Keratinocyte (primary cell): ENCODE results near the gene CYP2U1. TPM values are rescaled to one million over a fixed set of nuclear protein-coding genes. Genes with fewer than 3 reads are reported as not detected.

Experiments used
- DNase-seq: peaks from one replicate; pipeline ENCODE4 v3.0.0-alpha.2; 2011; ENCODE audit warnings: low read depth, missing footprints, low spot score
- FAIRE-seq: peaks from 2 replicates; lab custom pipeline; 2011; peaks lifted over from hg19 to GRCh38; lab: Jason Lieb, UNC
- H2AFZ ChIP-seq: 2 replicates; pipeline ENCODE4 v1.6.0; 2012; ENCODE audit warnings: low read length, control low read depth, inconsistent platforms; ENCODE audit not compliant: control insufficient read depth
- H3K27ac ChIP-seq: 2 replicates; pipeline ENCODE4 v1.5.1; 2011; ENCODE audit warnings: low read length; ENCODE audit not compliant: control insufficient read depth, insufficient read depth
- H3K27me3 ChIP-seq: 3 replicates; pipeline ENCODE4 v1.6.0; 2011; ENCODE audit warnings: low read length; ENCODE audit not compliant: control insufficient read depth, insufficient read depth; ENCODE audit errors: extremely low read depth
- H3K36me3 ChIP-seq, 2 experiments: 2 replicates in 1 of 2; 3 replicates in 1 of 2; pipeline ENCODE4 v1.5.1; 2011; ENCODE audit warnings: low read length in 2 of 2, mild to moderate bottlenecking in 1 of 2; ENCODE audit not compliant: control insufficient read depth in 2 of 2, insufficient read depth in 2 of 2; ENCODE audit errors: extremely low read depth in 1 of 2
- H3K4me1 ChIP-seq: 3 replicates; pipeline ENCODE4 v1.5.1; 2011; ENCODE audit warnings: low read length; ENCODE audit not compliant: control insufficient read depth, insufficient read depth; ENCODE audit errors: extremely low read depth
- H3K4me2 ChIP-seq: 3 replicates; pipeline ENCODE4 v1.6.0; 2011; ENCODE audit warnings: low read depth, low read length; ENCODE audit not compliant: control insufficient read depth, insufficient read depth; ENCODE audit errors: extremely low read depth
- H3K4me3 ChIP-seq, 3 experiments: fragments of 200-600 bp in 1 of 3; sonication (generic) in 1 of 3; 2 replicates in 2 of 3; 3 replicates in 1 of 3; pipeline ENCODE4 v1.5.1; 2011 to 2016; ENCODE audit warnings: low read length in 3 of 3, mild to moderate bottlenecking in 3 of 3, control low read depth in 2 of 3, inconsistent platforms in 1 of 3, low read depth in 1 of 3, mixed read lengths in 1 of 3, mixed run types in 1 of 3, moderate library complexity in 1 of 3; ENCODE audit not compliant: control insufficient read depth in 2 of 3, insufficient read depth in 2 of 3; ENCODE audit errors: extremely low read depth in 1 of 3
- H3K79me2 ChIP-seq: 2 replicates; pipeline ENCODE4 v1.6.0; 2012; ENCODE audit warnings: low read length; ENCODE audit not compliant: control insufficient read depth, insufficient read depth
- H3K9ac ChIP-seq: 3 replicates; pipeline ENCODE4 v1.6.0; 2011; ENCODE audit warnings: low read length; ENCODE audit not compliant: control insufficient read depth, insufficient read depth; ENCODE audit errors: extremely low read depth
- H3K9me1 ChIP-seq: 3 replicates; pipeline ENCODE4 v1.6.0; 2011; ENCODE audit warnings: low read length; ENCODE audit not compliant: control insufficient read depth, insufficient read depth; ENCODE audit errors: extremely low read depth
- H3K9me3 ChIP-seq: 2 replicates; pipeline ENCODE4 v1.5.1; 2012; ENCODE audit warnings: low read depth, low read length; ENCODE audit not compliant: control insufficient read depth
- H4K20me1 ChIP-seq: 3 replicates; pipeline ENCODE4 v1.6.0; 2011; ENCODE audit warnings: low read length; ENCODE audit not compliant: control insufficient read depth, insufficient read depth; ENCODE audit errors: extremely low read depth
- CTCF ChIP-seq, 3 experiments: IDR thresholded peaks in 1 of 3; conservative IDR thresholded peaks in 1 of 3; optimal IDR thresholded peaks in 1 of 3; 2 replicates in 2 of 3; 3 replicates in 1 of 3; pipeline versions ENCODE3 to v1.5.1; 2011; ENCODE audit warnings: low read length in 3 of 3, mild to moderate bottlenecking in 3 of 3, moderate library complexity in 2 of 3, control low read depth in 1 of 3, inconsistent platforms in 1 of 3; ENCODE audit not compliant: insufficient read depth in 2 of 3; ENCODE audit errors: extremely low read depth in 1 of 3
- EZH2 ChIP-seq: IDR thresholded peaks from one replicate; pipeline ENCODE4 v1.6.1; 2012; ENCODE audit warnings: inconsistent platforms, mild to moderate bottlenecking, low read length, moderate library complexity
- dilution Hi-C: fragments of 300-500 bp; cut with MboI; formaldehyde crosslinking; loops from one replicate; pipeline ENCODE4 v1.7.0; 2020; ENCODE audit warnings: low sequenced_read_pairs; ENCODE audit not compliant: extremely low pct_ligation_motif_present
- polyA plus RNA-seq, 5 experiments: library from polyadenylated mRNA; depleted of rRNA in 3 of 5; stranded (reverse) in 3 of 5; stranded (forward) in 1 of 5; unstranded in 1 of 5; fragments of >200 nt; gene quantifications; 1 replicate in 1 of 5; 2 replicates in 3 of 5; 3 replicates in 1 of 5; pipeline versions ENCODE4 v1.2.1 to v1.2.3, GENCODE V29; 2011 to 2012; ENCODE audit warnings: missing spikeins in 2 of 5, low read depth in 1 of 5, low replicate concordance in 1 of 5

CYP2U1 gene
- polyA plus RNA-seq, 1 donor (not counting 4 experiments of a cell fraction or from before 2014, with no cell fraction given), result 3.4 TPM

DNA sequence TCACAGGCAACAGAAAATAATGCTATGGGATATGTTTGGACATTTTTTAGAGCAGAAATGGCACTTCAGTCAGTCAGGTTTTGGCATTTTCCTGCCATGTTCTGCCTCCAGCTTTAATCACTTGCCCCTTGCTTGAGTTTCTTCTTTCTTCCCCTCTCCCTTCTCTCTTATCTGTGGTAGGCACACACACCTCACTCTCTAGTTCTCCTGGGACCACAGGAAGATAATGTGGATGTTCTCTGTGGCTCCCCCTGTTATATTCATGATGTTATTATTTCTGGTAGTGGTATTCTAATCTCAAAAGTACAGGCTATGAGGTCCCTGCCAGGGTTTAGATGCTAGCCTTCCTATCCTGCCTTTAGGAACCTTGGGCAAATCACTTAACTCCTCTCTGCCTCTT, 63.5 kb downstream of the CYP2U1 start:
- H3K9ac ChIP-seq, result no peak overlapping the region

GRCh38 chr4:107996949-107997788, 65.8 kb downstream of the CYP2U1 start:
- H3K36me3 ChIP-seq, result peaks cover 0 to 7% of the 10 kb centered on the region in 2 experiments
- no peaks in the 10 kb centered on the region for H4K20me1 ChIP-seq
- no peak for TF ChIP-seq EZH2
- no peak for TF ChIP-seq CTCF (optimal IDR thresholded peaks at IDR 0.05 in 1 of 3, IDR thresholded peaks at IDR 0.05 in 1 of 3, conservative IDR thresholded peaks at IDR 0.05 in 1 of 3; ENCODE audit: extremely low read depth in 1 of 3, insufficient read depth in 2 of 3, low read length in 3 of 3)
- FAIRE-seq, result no peak
- H3K4me2 ChIP-seq, result no peak overlapping the region
- peaks cover 2% of the 10 kb centered on the region for H3K4me1 ChIP-seq
- peaks cover 3% of the 10 kb centered on the region for H3K9me1 ChIP-seq
- dilution Hi-C loops, result no loop called here
- no peak for DNase-seq
- H3K79me2 ChIP-seq, result peaks cover 41% of the 10 kb centered on the region
- H3K9ac ChIP-seq, result no peak overlapping the region
- no peaks in the 10 kb centered on the region for H3K27me3 ChIP-seq
- H3K9me3 ChIP-seq, result no peaks in the 10 kb centered on the region
- no peak overlapping the region for H3K4me3 ChIP-seq
- no peak overlapping the region for H2AFZ ChIP-seq
- no peak overlapping the region for H3K27ac ChIP-seq

More for the DNA sequence above, 63.5 kb downstream of the CYP2U1 start:
- Histone ChIP-seq H3K4me2 (no peak overlapping the region), H3K4me1 (peaks cover 13% of the 10 kb centered on the region), H3K9me3 (no peaks in the 10 kb centered on the region), H3K36me3 (peaks cover 0 to 7% of the 10 kb centered on the region in 2 experiments), H4K20me1 (no peaks in the 10 kb centered on the region), H3K27ac (no peak overlapping the region), H3K27me3 (no peaks in the 10 kb centered on the region), H3K9me1 (peaks cover 3% of the 10 kb centered on the region), H2AFZ (no peak overlapping the region), H3K79me2 (peaks cover 59% of the 10 kb centered on the region), H3K4me3 (no peak overlapping the region)
- dilution Hi-C loops, result no loop called here
- FAIRE-seq, result no peak
- no peak for DNase-seq
- TF ChIP-seq EZH2 (no peak), CTCF (optimal IDR thresholded peaks at IDR 0.05 in 1 of 3, IDR thresholded peaks at IDR 0.05 in 1 of 3, conservative IDR thresholded peaks at IDR 0.05 in 1 of 3; ENCODE audit: extremely low read depth in 1 of 3, insufficient read depth in 2 of 3, low read length in 3 of 3) (no peak)
